GM23338 (cell line): Measurements from ENCODE around the gene GPRC5C.

Source experiments
- CREB1 ChIP-seq: fragments of 250-450 bp; sonication (Bioruptor Pico); IDR thresholded peaks from 2 replicates; pipeline ENCODE4 v1.5.0; 2020; ENCODE audit warnings: low read depth, mild to moderate bottlenecking, moderate library complexity
- CTCF ChIP-seq, 2 experiments: fragments of 200-600 bp in 1 of 2; sonication (generic) in 1 of 2; conservative IDR thresholded peaks; 2 replicates each; pipeline versions ENCODE4 v1.5.1 to v1.6.1; 2016 to 2017; ENCODE audit warnings: antibody characterized with exemption in 2 of 2, low read depth in 2 of 2, mild to moderate bottlenecking in 2 of 2, moderate library complexity in 1 of 2
- ETS1 ChIP-seq: IDR thresholded peaks from 2 replicates; pipeline ENCODE4 v1.6.1; 2016; ENCODE audit warnings: antibody characterized with exemption
- EZH2 ChIP-seq: fragments of 200-600 bp; sonication (generic); IDR thresholded peaks from one replicate; pipeline ENCODE4 v1.8.0; 2017; ENCODE audit warnings: antibody characterized with exemption, mild to moderate bottlenecking, low read depth; ENCODE audit not compliant: unreplicated experiment
- EZH2phosphoT487 ChIP-seq: fragments of 200-600 bp; sonication (generic); IDR thresholded peaks from one replicate; pipeline ENCODE4 v1.8.1; 2018; ENCODE audit warnings: antibody characterized with exemption; ENCODE audit not compliant: unreplicated experiment
- JUNB ChIP-seq: IDR thresholded peaks from one replicate; pipeline ENCODE4 v1.6.1; 2016; ENCODE audit warnings: antibody characterized with exemption; ENCODE audit not compliant: unreplicated experiment
- NANOG ChIP-seq: IDR thresholded peaks from 2 replicates; pipeline ENCODE4 v1.6.1; 2016; ENCODE audit warnings: antibody characterized with exemption, borderline replicate concordance
- POLR2AphosphoS5 ChIP-seq: IDR thresholded peaks from 2 replicates; pipeline ENCODE4 v1.6.1; 2016; ENCODE audit warnings: antibody characterized with exemption, low read depth
- REST ChIP-seq: IDR thresholded peaks from one replicate; pipeline ENCODE4 v1.6.1; 2018; ENCODE audit warnings: antibody characterized with exemption; ENCODE audit not compliant: unreplicated experiment
- STAT1 ChIP-seq: IDR thresholded peaks from one replicate; pipeline ENCODE4 v1.6.1; 2016; ENCODE audit warnings: antibody characterized with exemption; ENCODE audit not compliant: unreplicated experiment
- ZNF331 ChIP-seq: fragments of 250-450 bp; sonication (Bioruptor Pico); IDR thresholded peaks from 2 replicates; pipeline ENCODE4 v1.5.0; 2020; ENCODE audit warnings: low read depth, mild to moderate bottlenecking, moderate library complexity

DNA sequence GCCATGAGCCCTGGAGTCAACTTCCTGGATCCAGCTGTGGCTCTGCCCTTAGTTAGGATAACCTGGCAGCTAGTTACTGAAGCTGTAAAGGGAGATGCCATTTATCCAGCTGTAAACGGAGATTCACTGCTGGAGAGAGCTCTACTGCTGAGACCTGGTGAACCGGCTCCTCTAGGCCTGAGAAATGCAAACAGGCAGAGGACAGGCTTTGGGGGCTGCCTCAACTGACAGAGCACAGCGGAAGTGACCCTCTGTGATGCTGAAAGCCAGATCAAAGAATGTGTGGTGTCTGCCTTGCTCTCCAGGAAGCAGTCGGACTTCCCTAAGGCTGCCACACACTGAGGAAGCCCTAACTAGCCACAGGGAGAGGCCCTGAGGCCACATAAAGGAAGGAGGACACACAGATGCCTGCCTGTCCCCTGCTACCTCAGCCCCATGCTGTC is 21.9 kb upstream of the GPRC5C start:
- TF ChIP-seq CTCF (conservative IDR thresholded peaks at IDR 0.05; ENCODE audit: low read depth in 2 of 2) (no peak), EZH2phosphoT487 (no peak), REST (no peak), EZH2 (no peak), POLR2AphosphoS5 (no peak), CREB1 (CRISPR knock-in tag) (no peak), ZNF331 (CRISPR knock-in tag) (no peak), ETS1 (no peak), STAT1 (no peak), JUNB (no peak), NANOG (no peak)
